Measurements from ENCODE around the gene CCDC9B.

Gene CCDC9B

DNA sequence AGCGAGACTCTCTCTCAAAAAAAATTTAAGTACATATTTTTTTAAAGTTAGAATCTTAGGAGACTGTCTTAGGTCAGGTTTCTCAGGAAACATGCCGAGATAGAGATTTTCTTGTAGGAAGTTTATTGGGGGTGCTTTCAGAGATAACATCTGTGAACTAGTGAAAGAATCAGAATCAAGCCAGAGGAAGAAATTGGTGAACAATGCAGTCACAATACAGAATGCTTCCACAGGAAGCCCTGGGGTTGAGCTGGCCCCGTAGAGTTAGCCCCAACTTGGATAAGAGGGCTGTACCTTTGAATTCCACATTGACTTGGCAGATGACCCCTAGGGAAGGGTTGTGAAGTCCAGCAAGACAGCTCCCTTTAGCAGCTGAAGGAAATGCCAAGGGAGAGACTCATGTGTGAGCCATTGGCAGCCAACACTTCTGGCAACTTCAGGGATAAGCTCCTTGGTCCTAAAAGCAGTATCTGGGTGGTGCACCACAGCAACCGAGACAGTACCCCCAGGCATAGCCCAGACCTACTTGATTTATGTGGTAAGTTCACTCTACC lies 25.9 kb downstream of the CCDC9B start:
- DNase-seq (ENCODE audit: low read depth in 1 of 2, low spot score in 1 of 2) = no peak
- TF ChIP-seq, protein P1, sequence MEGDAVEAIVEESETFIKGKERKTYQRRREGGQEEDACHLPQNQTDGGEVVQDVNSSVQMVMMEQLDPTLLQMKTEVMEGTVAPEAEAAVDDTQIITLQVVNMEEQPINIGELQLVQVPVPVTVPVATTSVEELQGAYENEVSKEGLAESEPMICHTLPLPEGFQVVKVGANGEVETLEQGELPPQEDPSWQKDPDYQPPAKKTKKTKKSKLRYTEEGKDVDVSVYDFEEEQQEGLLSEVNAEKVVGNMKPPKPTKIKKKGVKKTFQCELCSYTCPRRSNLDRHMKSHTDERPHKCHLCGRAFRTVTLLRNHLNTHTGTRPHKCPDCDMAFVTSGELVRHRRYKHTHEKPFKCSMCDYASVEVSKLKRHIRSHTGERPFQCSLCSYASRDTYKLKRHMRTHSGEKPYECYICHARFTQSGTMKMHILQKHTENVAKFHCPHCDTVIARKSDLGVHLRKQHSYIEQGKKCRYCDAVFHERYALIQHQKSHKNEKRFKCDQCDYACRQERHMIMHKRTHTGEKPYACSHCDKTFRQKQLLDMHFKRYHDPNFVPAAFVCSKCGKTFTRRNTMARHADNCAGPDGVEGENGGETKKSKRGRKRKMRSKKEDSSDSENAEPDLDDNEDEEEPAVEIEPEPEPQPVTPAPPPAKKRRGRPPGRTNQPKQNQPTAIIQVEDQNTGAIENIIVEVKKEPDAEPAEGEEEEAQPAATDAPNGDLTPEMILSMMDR (IDR thresholded peaks at IDR 0.05; ENCODE audit: insufficient read depth, low read length) = no peak
- TF ChIP-seq GABPA (IDR thresholded peaks at IDR 0.05; ENCODE audit: low read depth) (no peak), SPI1 (IDR thresholded peaks at IDR 0.05; ENCODE audit: borderline replicate concordance, low read depth) (no peak)
- H3K4me3 ChIP-seq (replicated peaks; ENCODE audit: insufficient read depth, low read length) = no peak overlapping the region
- H3K27ac ChIP-seq (replicated peaks) = no peak overlapping the region
- no peaks in the 10 kb centered on the region for H3K27me3 ChIP-seq (ENCODE audit: insufficient read depth, poor library complexity, severe bottlenecking)

DNA sequence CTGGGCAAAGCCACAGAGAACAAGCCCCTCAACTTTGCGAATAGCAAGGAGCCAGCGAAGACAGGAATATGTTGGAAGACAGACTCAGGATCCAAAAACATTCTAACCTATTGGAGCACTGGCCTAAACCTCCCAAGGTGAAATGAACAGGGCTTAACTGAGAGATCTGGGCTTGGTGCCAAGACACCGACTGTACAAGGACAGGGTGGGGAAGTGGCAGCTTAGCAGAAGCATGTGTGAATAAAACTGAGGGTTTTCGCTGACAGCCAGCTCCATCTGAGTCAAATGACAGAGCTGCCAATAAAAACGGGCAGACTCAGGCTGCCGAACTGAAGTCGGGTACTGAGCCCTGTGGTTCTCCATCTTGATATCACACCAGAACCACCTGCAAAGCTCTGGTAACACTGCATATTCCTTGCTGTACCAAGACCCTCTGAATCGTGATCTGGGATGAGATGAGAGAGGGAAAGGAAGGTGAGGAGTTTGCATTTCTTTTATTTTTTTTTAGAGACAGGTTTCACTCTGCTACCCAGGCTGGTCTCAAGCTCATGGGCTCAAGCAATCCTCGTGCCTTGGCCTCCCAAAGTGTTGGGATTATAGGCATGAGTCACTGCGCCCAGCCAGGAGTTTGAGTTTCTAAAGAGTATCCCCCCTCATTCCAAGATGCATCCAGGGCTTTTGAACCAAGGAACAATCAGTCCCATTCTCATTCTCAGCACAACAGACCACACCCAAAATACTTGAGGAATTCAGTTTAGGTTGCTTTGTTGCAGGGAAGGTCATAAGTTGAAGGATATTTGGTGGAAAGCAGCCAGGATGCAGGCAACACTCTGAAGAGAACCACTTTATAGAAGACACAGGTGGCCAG lies 27.0 kb downstream of the CCDC9B start:
- TF ChIP-seq SPI1 (IDR thresholded peaks at IDR 0.05; ENCODE audit: borderline replicate concordance, low read depth) (peak; percentile 86), GABPA (IDR thresholded peaks at IDR 0.05; ENCODE audit: low read depth) (no peak)
- DNase-seq (ENCODE audit: low read depth in 1 of 2, low spot score in 1 of 2) = peak in 1 of 2 experiments; percentile 92
- H3K27ac ChIP-seq (replicated peaks) = no peak overlapping the region
- H3K27me3 ChIP-seq (ENCODE audit: insufficient read depth, poor library complexity, severe bottlenecking) = no peaks in the 10 kb centered on the region
- no peak overlapping the region for H3K4me3 ChIP-seq (replicated peaks; ENCODE audit: insufficient read depth, low read length)

DNA sequence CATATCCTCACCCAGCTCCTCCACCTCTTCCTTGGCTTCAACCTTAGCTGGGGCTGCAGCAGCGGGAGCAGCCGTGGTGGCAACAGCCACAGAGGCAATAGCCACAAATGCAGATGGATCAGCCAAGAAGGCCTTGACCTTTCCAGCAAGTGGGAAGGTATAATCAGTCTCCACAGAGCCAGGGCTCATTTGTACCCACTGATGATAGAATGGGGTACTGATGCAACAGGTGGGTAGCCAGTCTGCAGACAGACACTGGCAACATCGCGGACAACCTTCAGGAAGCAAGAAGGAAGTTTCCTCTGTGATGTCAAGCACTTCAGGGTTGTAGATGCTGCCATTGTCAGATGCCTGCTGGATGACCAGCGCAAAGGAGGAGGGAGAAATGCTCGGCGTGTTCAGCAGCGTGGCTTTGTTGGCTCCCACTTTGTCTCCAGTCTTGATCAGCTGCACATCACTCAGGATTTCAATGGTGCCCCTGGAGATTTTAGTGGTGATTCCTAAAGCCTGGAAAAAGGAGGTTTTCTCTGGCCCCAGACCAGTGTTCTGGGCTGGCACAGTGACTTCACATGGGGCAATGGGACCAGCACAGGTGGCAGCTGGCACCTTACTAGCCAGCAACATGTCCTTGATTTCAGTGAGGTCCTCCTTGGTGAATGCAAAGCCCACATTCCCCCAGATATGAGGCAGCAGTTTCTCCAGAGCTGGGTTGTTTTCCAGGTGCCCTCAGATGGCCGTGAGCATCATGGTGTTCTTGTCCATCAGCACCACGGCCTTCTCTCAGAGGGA lies 28.2 kb downstream of the CCDC9B start:
- Histone ChIP-seq H3K27ac (replicated peaks) (no peak overlapping the region), H3K27me3 (ENCODE audit: insufficient read depth, poor library complexity, severe bottlenecking) (no peaks in the 10 kb centered on the region), H3K4me3 (replicated peaks; ENCODE audit: insufficient read depth, low read length) (no peak overlapping the region)
- DNase-seq (ENCODE audit: low read depth in 1 of 2, low spot score in 1 of 2) = no peak
- TF ChIP-seq, protein P1 (IDR thresholded peaks at IDR 0.05; ENCODE audit: insufficient read depth, low read length) = no peak
- TF ChIP-seq GABPA (IDR thresholded peaks at IDR 0.05; ENCODE audit: low read depth) (no peak), POLR2AphosphoS5 (IDR thresholded peaks at IDR 0.05; ENCODE audit: low read depth) (no peak), SPI1 (IDR thresholded peaks at IDR 0.05; ENCODE audit: borderline replicate concordance, low read depth) (no peak)
- TF ChIP-seq, protein P2, sequence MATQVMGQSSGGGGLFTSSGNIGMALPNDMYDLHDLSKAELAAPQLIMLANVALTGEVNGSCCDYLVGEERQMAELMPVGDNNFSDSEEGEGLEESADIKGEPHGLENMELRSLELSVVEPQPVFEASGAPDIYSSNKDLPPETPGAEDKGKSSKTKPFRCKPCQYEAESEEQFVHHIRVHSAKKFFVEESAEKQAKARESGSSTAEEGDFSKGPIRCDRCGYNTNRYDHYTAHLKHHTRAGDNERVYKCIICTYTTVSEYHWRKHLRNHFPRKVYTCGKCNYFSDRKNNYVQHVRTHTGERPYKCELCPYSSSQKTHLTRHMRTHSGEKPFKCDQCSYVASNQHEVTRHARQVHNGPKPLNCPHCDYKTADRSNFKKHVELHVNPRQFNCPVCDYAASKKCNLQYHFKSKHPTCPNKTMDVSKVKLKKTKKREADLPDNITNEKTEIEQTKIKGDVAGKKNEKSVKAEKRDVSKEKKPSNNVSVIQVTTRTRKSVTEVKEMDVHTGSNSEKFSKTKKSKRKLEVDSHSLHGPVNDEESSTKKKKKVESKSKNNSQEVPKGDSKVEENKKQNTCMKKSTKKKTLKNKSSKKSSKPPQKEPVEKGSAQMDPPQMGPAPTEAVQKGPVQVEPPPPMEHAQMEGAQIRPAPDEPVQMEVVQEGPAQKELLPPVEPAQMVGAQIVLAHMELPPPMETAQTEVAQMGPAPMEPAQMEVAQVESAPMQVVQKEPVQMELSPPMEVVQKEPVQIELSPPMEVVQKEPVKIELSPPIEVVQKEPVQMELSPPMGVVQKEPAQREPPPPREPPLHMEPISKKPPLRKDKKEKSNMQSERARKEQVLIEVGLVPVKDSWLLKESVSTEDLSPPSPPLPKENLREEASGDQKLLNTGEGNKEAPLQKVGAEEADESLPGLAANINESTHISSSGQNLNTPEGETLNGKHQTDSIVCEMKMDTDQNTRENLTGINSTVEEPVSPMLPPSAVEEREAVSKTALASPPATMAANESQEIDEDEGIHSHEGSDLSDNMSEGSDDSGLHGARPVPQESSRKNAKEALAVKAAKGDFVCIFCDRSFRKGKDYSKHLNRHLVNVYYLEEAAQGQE (IDR thresholded peaks at IDR 0.05; ENCODE audit: insufficient replicate concordance, low read depth) = no peak

DNA sequence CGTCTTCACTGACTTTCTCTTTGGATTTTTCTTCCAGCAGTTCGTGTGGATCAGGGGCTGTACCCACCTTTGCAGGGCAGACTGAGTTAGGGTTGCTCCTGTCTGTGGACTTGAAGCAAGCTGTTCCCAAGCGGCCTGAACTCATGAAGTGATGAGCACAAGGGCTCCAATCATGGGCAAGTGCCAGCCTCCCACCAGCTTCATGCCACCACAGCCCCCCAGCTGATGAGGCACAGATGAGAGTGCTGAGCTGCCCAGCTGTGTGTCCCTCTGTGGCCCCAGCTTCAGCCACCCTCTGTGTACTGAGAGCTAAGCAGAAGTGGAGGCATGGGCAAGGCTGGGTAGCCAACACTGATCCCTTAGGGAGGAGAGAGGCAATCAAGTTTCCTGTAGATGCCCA lies 29.7 kb downstream of the CCDC9B start:
- Histone ChIP-seq H3K4me3 (replicated peaks; ENCODE audit: insufficient read depth, low read length) (no peak overlapping the region), H3K27me3 (ENCODE audit: insufficient read depth, poor library complexity, severe bottlenecking) (no peaks in the 10 kb centered on the region), H3K27ac (replicated peaks) (no peak overlapping the region)
- DNase-seq (ENCODE audit: low read depth in 1 of 2, low spot score in 1 of 2) = no peak
- TF ChIP-seq POLR2AphosphoS5 (IDR thresholded peaks at IDR 0.05; ENCODE audit: low read depth) (no peak), SPI1 (IDR thresholded peaks at IDR 0.05; ENCODE audit: borderline replicate concordance, low read depth) (no peak), GABPA (IDR thresholded peaks at IDR 0.05; ENCODE audit: low read depth) (no peak)
- TF ChIP-seq, protein P1 (IDR thresholded peaks at IDR 0.05; ENCODE audit: insufficient read depth, low read length) = no peak
- TF ChIP-seq, protein P2 (IDR thresholded peaks at IDR 0.05; ENCODE audit: insufficient replicate concordance, low read depth) = no peak

Data from HL-60 (cell line).